Fibroblast of lung (primary cell): ENCODE data around the gene AADACL4. TPM values are rescaled to one million over a fixed set of nuclear protein-coding genes. Genes with fewer than 3 reads are reported as not detected.

Experiments
- DNase-seq, 2 donors: peaks; one replicate each; pipeline versions ENCODE4 v3.0.0 to v3.0.0-alpha.2; 2010; ENCODE audit warnings: low read depth in 2 of 2
- H2AFZ ChIP-seq: 2 replicates; pipeline ENCODE4 v1.5.1; 2012; ENCODE audit warnings: low read length, control low read depth, inconsistent platforms
- H3K27ac ChIP-seq: 2 replicates; pipeline ENCODE4 v1.5.1; 2011; ENCODE audit warnings: low read length, control low read depth; ENCODE audit not compliant: insufficient read depth
- H3K27me3 ChIP-seq: 2 replicates; pipeline ENCODE4 v1.5.1; 2011; ENCODE audit warnings: mild to moderate bottlenecking, low read length; ENCODE audit not compliant: control insufficient read depth, insufficient read depth
- H3K36me3 ChIP-seq: 2 replicates; pipeline ENCODE4 v1.5.1; 2011; ENCODE audit warnings: low read length; ENCODE audit not compliant: control insufficient read depth, insufficient read depth
- H3K4me1 ChIP-seq: 2 replicates; pipeline ENCODE4 v1.5.1; 2011; ENCODE audit warnings: low read length; ENCODE audit not compliant: control insufficient read depth, insufficient read depth; ENCODE audit errors: extremely low read depth
- H3K4me2 ChIP-seq: 2 replicates; pipeline ENCODE4 v1.5.1; 2011; ENCODE audit warnings: low read length, control low read depth; ENCODE audit not compliant: insufficient read depth; ENCODE audit errors: extremely low read depth
- H3K4me3 ChIP-seq, 4 experiments: fragments of 200-600 bp in 1 of 4; sonication (generic) in 1 of 4; replicated peaks in 1 of 4; 2 replicates each; pipeline ENCODE4 v1.5.1; 2011 to 2016; ENCODE audit warnings: low read length in 4 of 4, low read depth in 3 of 4, mild to moderate bottlenecking in 3 of 4, control low read depth in 2 of 4, inconsistent platforms in 1 of 4, mixed read lengths in 1 of 4; ENCODE audit not compliant: insufficient read depth in 1 of 4; ENCODE audit errors: control extremely low read depth in 1 of 4
- H3K79me2 ChIP-seq: 2 replicates; pipeline ENCODE4 v1.5.1; 2012; ENCODE audit warnings: mild to moderate bottlenecking, low read length, inconsistent platforms; ENCODE audit not compliant: control insufficient read depth, insufficient read depth
- H3K9ac ChIP-seq: 2 replicates; pipeline ENCODE4 v1.5.1; 2011; ENCODE audit warnings: mild to moderate bottlenecking, low read length, control low read depth; ENCODE audit not compliant: insufficient read depth
- H3K9me3 ChIP-seq: 2 replicates; pipeline ENCODE4 v1.5.1; 2012; ENCODE audit warnings: low read depth, low read length; ENCODE audit not compliant: control insufficient read depth, insufficient read depth
- H4K20me1 ChIP-seq: 2 replicates; pipeline ENCODE4 v1.5.1; 2011; ENCODE audit warnings: low read length; ENCODE audit not compliant: control insufficient read depth, insufficient read depth; ENCODE audit errors: extremely low read depth
- EZH2 ChIP-seq: IDR thresholded peaks from 2 replicates; pipeline ENCODE4 v1.5.1; 2012; ENCODE audit warnings: low read length, control low read depth, mild to moderate bottlenecking; ENCODE audit errors: missing control alignments
- polyA plus RNA-seq, 2 donors: library from polyadenylated mRNA; depleted of rRNA in 1 of 2; stranded (reverse) in 1 of 2; unstranded in 1 of 2; fragments of >200 nt; gene quantifications; 2 replicates each; pipeline ENCODE4 v1.2.1, GENCODE V29; 2011 to 2012; ENCODE audit warnings: missing spikeins in 1 of 2
- total RNA-seq: library from RNA; depleted of rRNA; stranded (reverse); fragments of >200 nt; gene quantifications from 2 replicates; pipeline ENCODE4 v1.2.1, GENCODE V29; 2014
- TF ChIP-seq, protein P1 (sequence below), 2 donors: IDR thresholded peaks in 1 of 2; conservative IDR thresholded peaks in 1 of 2; 1 replicate in 1 of 2; 2 replicates in 1 of 2; pipeline ENCODE4 v1.5.1; 2011 to 2012; ENCODE audit warnings: low read length in 2 of 2, control low read depth in 1 of 2, inconsistent platforms in 1 of 2, low read depth in 1 of 2, mild to moderate bottlenecking in 1 of 2

AADACL4 gene
- total and polyA plus RNA-seq, 2 donors (not counting 1 experiment from before 2014, with no cell fraction given), result not detected

DNA sequence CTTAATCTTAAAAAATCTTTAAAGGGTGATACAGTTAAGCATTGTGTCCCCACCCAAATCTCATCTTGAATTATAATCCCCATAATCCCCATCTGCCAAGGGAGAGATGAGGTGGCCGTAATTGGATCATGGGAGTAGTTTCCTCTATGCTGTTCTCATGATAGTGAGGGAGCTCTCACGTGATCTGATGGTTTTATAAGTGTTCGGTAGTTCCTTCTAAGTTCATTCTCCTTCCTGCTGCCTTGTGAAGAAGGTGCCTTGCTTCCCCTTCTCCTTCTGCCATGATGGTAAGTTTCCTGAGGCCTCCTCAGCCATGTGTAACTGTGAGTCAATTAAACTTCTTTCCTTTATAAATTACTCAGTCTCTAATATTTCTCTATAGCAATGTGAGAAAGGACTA lies 36.6 kb upstream of the AADACL4 start:
- Histone ChIP-seq H3K27ac (no peak overlapping the region), H4K20me1 (no peaks in the 10 kb centered on the region), H3K9me3 (no peaks in the 10 kb centered on the region), H3K36me3 (no peaks in the 10 kb centered on the region), H3K4me2 (no peak overlapping the region), H3K9ac (no peak overlapping the region), H3K4me3 (no peak overlapping the region), H3K4me1 (peaks cover 16% of the 10 kb centered on the region), H3K27me3 (no peaks in the 10 kb centered on the region), H3K79me2 (no peaks in the 10 kb centered on the region), H2AFZ (no peak overlapping the region)
- TF ChIP-seq, protein P1, sequence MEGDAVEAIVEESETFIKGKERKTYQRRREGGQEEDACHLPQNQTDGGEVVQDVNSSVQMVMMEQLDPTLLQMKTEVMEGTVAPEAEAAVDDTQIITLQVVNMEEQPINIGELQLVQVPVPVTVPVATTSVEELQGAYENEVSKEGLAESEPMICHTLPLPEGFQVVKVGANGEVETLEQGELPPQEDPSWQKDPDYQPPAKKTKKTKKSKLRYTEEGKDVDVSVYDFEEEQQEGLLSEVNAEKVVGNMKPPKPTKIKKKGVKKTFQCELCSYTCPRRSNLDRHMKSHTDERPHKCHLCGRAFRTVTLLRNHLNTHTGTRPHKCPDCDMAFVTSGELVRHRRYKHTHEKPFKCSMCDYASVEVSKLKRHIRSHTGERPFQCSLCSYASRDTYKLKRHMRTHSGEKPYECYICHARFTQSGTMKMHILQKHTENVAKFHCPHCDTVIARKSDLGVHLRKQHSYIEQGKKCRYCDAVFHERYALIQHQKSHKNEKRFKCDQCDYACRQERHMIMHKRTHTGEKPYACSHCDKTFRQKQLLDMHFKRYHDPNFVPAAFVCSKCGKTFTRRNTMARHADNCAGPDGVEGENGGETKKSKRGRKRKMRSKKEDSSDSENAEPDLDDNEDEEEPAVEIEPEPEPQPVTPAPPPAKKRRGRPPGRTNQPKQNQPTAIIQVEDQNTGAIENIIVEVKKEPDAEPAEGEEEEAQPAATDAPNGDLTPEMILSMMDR (conservative IDR thresholded peaks at IDR 0.05 in 1 of 2, IDR thresholded peaks at IDR 0.05 in 1 of 2; ENCODE audit: low read depth in 1 of 2, low read length in 2 of 2), result no peak
- no peak for TF ChIP-seq EZH2
- DNase-seq, result no peak

DNA sequence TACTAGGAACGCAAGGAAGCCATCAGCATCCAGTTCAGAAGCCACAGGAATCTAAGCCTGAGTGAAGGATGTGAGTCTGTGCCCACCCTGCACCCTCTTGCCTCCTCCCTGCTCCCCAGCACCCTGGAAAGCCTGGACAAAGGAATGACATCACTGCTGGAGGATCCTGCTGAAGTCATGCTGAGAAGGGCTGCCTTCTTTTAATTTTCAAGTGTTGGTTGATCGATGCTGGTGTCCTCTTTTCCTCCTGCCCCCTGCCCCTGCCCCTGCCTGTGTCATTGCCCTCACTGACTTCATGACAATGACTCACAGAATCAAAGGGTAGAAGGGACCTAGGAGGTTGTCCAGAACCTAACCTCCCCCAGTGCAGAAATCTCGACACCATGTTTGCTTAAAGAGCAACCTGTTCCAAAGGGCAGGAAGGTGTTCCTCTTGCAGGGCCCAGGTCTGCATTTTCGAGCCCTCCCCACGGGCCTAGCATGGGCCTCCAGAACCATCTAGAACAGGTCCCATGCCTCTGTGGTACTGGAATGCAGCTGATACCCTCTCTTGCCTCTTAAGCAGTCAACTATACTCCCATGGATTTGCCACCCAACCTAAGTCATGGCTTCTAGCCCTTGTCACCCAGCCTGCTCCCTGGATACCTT lies 35.5 kb upstream of the AADACL4 start:
- H2AFZ ChIP-seq, result no peak overlapping the region
- no peaks in the 10 kb centered on the region for H3K79me2 ChIP-seq

DNA sequence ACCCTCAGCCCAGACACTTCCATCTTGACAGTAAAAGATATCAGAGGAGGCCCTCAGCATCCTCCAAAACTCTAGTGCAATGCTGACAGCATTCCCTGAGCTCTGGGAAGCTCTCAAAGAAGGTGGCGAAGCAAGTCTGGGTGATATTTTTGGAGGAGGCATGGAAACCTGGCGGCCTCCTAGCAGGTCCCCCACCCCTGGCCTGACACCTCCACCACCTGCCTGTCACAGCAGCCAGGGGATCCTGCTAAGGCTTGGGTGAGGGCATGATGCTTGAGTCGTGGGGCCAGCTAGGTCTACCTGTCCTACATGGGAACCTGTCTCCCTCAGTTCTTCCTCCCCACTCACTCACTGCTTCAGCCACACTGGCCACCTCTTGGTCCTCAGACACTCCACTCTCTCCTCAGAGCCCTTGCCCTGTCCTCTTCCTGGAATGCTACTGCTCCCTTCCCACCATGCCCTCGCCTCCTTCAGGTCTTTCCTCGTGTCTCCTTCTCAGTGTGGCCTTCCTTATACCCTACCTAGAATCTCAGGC lies 34.3 kb upstream of the AADACL4 start:
- Histone ChIP-seq H3K36me3 (no peaks in the 10 kb centered on the region), H4K20me1 (no peaks in the 10 kb centered on the region), H3K27ac (no peak overlapping the region), H3K9me3 (no peaks in the 10 kb centered on the region), H3K79me2 (no peaks in the 10 kb centered on the region), H3K4me1 (no peaks in the 10 kb centered on the region), H3K4me3 (no peak overlapping the region), H3K9ac (no peak overlapping the region), H2AFZ (no peak overlapping the region), H3K27me3 (no peaks in the 10 kb centered on the region), H3K4me2 (no peak overlapping the region)
- no peak for DNase-seq
- TF ChIP-seq, protein P1 (conservative IDR thresholded peaks at IDR 0.05 in 1 of 2, IDR thresholded peaks at IDR 0.05 in 1 of 2; ENCODE audit: low read depth in 1 of 2, low read length in 2 of 2), result no peak
- no peak for TF ChIP-seq EZH2

More for the DNA sequence above, 35.5 kb upstream of the AADACL4 start:
- H3K27ac ChIP-seq, result no peak overlapping the region
- TF ChIP-seq EZH2, result no peak
- TF ChIP-seq, protein P1 (conservative IDR thresholded peaks at IDR 0.05 in 1 of 2, IDR thresholded peaks at IDR 0.05 in 1 of 2; ENCODE audit: low read depth in 1 of 2, low read length in 2 of 2), result no peak
- DNase-seq, result peak in 1 of 2 donors; percentile 78
- peaks cover 7% of the 10 kb centered on the region for H3K4me1 ChIP-seq
- H3K4me3 ChIP-seq, result no peak overlapping the region
- H3K9ac ChIP-seq, result no peak overlapping the region
- no peaks in the 10 kb centered on the region for H4K20me1 ChIP-seq
- no peaks in the 10 kb centered on the region for H3K36me3 ChIP-seq
- no peaks in the 10 kb centered on the region for H3K9me3 ChIP-seq
- H3K4me2 ChIP-seq, result no peak overlapping the region
- H3K27me3 ChIP-seq, result no peaks in the 10 kb centered on the region
